SK-N-SH (cell line): ENCODE measurements around the gene ZBTB16. TPM values are rescaled to one million over a fixed set of nuclear protein-coding genes. Genes with fewer than 3 reads are reported as not detected.

ENCODE experiments used
- CTCF ChIA-PET: fragments of 300-600, 350-600 bp; formaldehyde crosslinking; extraction: SDS; loops from one replicate; lab custom pipeline; 2021; lab: Yijun Ruan, JAX
- POLR2A ChIA-PET: fragments of 350-600 bp; sonication (Branson Sonifier 250); formaldehyde crosslinking; extraction: SDS; loops from one replicate; lab custom pipeline; 2020; ENCODE audit warnings: antibody characterized with exemption, inconsistent platforms; lab: Yijun Ruan, JAX
- DNase-seq: peaks from one replicate; pipeline ENCODE4 v3.0.0; 2012
- H2AFZ ChIP-seq: fragments of 200-600 bp; sonication (generic); 2 replicates; pipeline ENCODE4 v1.8.1; 2016; ENCODE audit warnings: antibody characterized with exemption, mild to moderate bottlenecking, low read depth
- H3F3A ChIP-seq: fragments of 200-600 bp; sonication (generic); replicated peaks from 2 replicates; pipeline ENCODE3; 2016; ENCODE audit warnings: antibody characterized with exemption, mild to moderate bottlenecking; ENCODE audit not compliant: insufficient read depth
- H3K27ac ChIP-seq, 2 experiments: fragments of 200-500 bp in 1 of 2; fragments of 200-600 bp in 1 of 2; sonication (Bioruptor generic) in 1 of 2; sonication (generic), shearing (Covaris generic) in 1 of 2; 2 replicates each; pipeline versions ENCODE4 v1.5.1 to v1.6.1; 2014 to 2016; ENCODE audit warnings: low read depth in 2 of 2, inconsistent platforms in 1 of 2, low read length in 1 of 2, mild to moderate bottlenecking in 1 of 2, mixed read lengths in 1 of 2
- H3K27me3 ChIP-seq: fragments of 200-600 bp; sonication (generic), shearing (Covaris generic); 2 replicates; pipeline ENCODE4 v1.6.1; 2016; ENCODE audit warnings: mixed run types; ENCODE audit not compliant: insufficient read depth
- H3K36me3 ChIP-seq, 2 experiments: fragments of 200-500 bp in 1 of 2; fragments of 200-600 bp in 1 of 2; sonication (Bioruptor generic) in 1 of 2; sonication (generic) in 1 of 2; replicated peaks in 1 of 2; 2 replicates each; pipeline versions ENCODE3 to v1.5.1; 2014 to 2016; ENCODE audit warnings: low read length in 1 of 2, mild to moderate bottlenecking in 1 of 2; ENCODE audit not compliant: insufficient read depth in 2 of 2, control insufficient read depth in 1 of 2
- H3K4me1 ChIP-seq, 2 experiments: fragments of 200-500 bp in 1 of 2; fragments of 200-600 bp in 1 of 2; sonication (Bioruptor generic) in 1 of 2; sonication (generic), shearing (Covaris generic) in 1 of 2; 2 replicates each; pipeline versions ENCODE4 v1.5.1 to v1.6.1; 2014 to 2016; ENCODE audit warnings: low read depth in 1 of 2, low read length in 1 of 2, mixed run types in 1 of 2; ENCODE audit not compliant: insufficient read depth in 2 of 2, control insufficient read depth in 1 of 2
- H3K4me2 ChIP-seq: fragments of 200-600 bp; sonication (generic), shearing (Covaris generic); 2 replicates; pipeline ENCODE4 v1.6.1; 2017; ENCODE audit warnings: mixed run types
- H3K4me3 ChIP-seq, 2 experiments: fragments of 200-500 bp in 1 of 2; fragments of 200-600 bp in 1 of 2; sonication (Bioruptor generic) in 1 of 2; sonication (generic), shearing (Covaris generic) in 1 of 2; 2 replicates each; pipeline versions ENCODE4 v1.5.1 to v1.8.1; 2014 to 2016; ENCODE audit warnings: low read depth in 2 of 2, inconsistent platforms in 1 of 2, low read length in 1 of 2, mild to moderate bottlenecking in 1 of 2, mixed read lengths in 1 of 2, moderate library complexity in 1 of 2
- H3K79me2 ChIP-seq: fragments of 200-600 bp; sonication (generic); 2 replicates; pipeline ENCODE4 v1.8.1; 2017; ENCODE audit warnings: mild to moderate bottlenecking; ENCODE audit not compliant: insufficient read depth
- H3K9ac ChIP-seq: fragments of 200-600 bp; sonication (generic); 2 replicates; pipeline ENCODE4 v1.6.1; 2017; ENCODE audit warnings: mixed run types
- H3K9me2 ChIP-seq: fragments of 200-600 bp; sonication (generic); 2 replicates; pipeline ENCODE4 v1.6.1; 2017; ENCODE audit warnings: mixed run types
- H3K9me3 ChIP-seq: fragments of 200-600 bp; sonication (generic); 2 replicates; pipeline ENCODE4 v1.6.1; 2017; ENCODE audit warnings: mixed run types, mild to moderate bottlenecking, moderate library complexity
- H4K20me1 ChIP-seq: fragments of 200-600 bp; sonication (generic); 2 replicates; pipeline ENCODE4 v1.6.1; 2017; ENCODE audit warnings: mild to moderate bottlenecking, mixed run types; ENCODE audit not compliant: insufficient read depth
- EP300 ChIP-seq, 2 experiments: IDR thresholded peaks; 2 replicates each; pipeline versions ENCODE4 v1.4.0 to v1.6.1; 2012; ENCODE audit warnings: borderline replicate concordance in 1 of 2, low read depth in 1 of 2, low read length in 1 of 2
- FOXJ3 ChIP-seq: sonication (generic); formaldehyde crosslinking; IDR thresholded peaks from 2 replicates; pipeline ENCODE4 v1.5.1; 2020; ENCODE audit warnings: mild to moderate bottlenecking, missing genetic modification reagents
- FOXM1 ChIP-seq: IDR thresholded peaks from 2 replicates; pipeline ENCODE4 v1.4.0; 2012; ENCODE audit warnings: low read depth, mild to moderate bottlenecking
- GABPA ChIP-seq: IDR thresholded peaks from 2 replicates; pipeline ENCODE4 v1.4.0; 2012; ENCODE audit warnings: low read depth, mild to moderate bottlenecking
- MEF2A ChIP-seq: IDR thresholded peaks from 2 replicates; pipeline ENCODE4 v1.4.0; 2012; ENCODE audit warnings: low read depth, borderline replicate concordance
- MXI1 ChIP-seq: IDR thresholded peaks from 2 replicates; pipeline ENCODE4 v1.6.1; 2012; ENCODE audit warnings: mild to moderate bottlenecking, low read depth, low read length, improper control_type of control experiment
- NFIC ChIP-seq: IDR thresholded peaks from 2 replicates; pipeline ENCODE4 v1.4.0; 2012; ENCODE audit warnings: borderline replicate concordance
- NRF1 ChIP-seq: IDR thresholded peaks from 2 replicates; pipeline ENCODE4 v1.6.1; 2012; ENCODE audit warnings: low read depth, mild to moderate bottlenecking, low read length
- RCOR1 ChIP-seq: fragments of 150-350 bp; IDR thresholded peaks from 2 replicates; pipeline ENCODE4 v1.6.1; 2017; ENCODE audit warnings: antibody characterized with exemption, low read length
- RFX5 ChIP-seq: IDR thresholded peaks from 2 replicates; pipeline ENCODE4 v1.6.1; 2012; ENCODE audit warnings: mild to moderate bottlenecking, improper control_type of control experiment, low read length
- RXRA ChIP-seq: IDR thresholded peaks from 2 replicates; pipeline ENCODE4 v1.4.0; 2012; ENCODE audit warnings: low read depth, mild to moderate bottlenecking, borderline replicate concordance
- SMC3 ChIP-seq: IDR thresholded peaks from 2 replicates; pipeline ENCODE4 v1.6.1; 2012; ENCODE audit warnings: low read depth, low read length, improper control_type of control experiment
- TCF12 ChIP-seq: IDR thresholded peaks from 2 replicates; pipeline ENCODE4 v1.4.0; 2012
- TEAD4 ChIP-seq: IDR thresholded peaks from 2 replicates; pipeline ENCODE4 v1.4.0; 2012; ENCODE audit warnings: mild to moderate bottlenecking, borderline replicate concordance; ENCODE audit not compliant: insufficient read depth
- WGBS: methylation state at CpG from one replicate; pipeline ENCODE4 v1.1.6; 2017; ENCODE audit warnings: low lambda C conversion rate; 5-methylcytosine and 5-hydroxymethylcytosine counted together
- polyA plus RNA-seq, 3 experiments: library from polyadenylated mRNA; depleted of rRNA; stranded (reverse); fragments of >200 nt; gene quantifications; 2 replicates each; pipeline ENCODE4 v1.2.3, GENCODE V29; 2012
- TF ChIP-seq, protein P1 (sequence below): IDR thresholded peaks from 2 replicates; pipeline ENCODE4 v1.4.0; 2012; ENCODE audit warnings: low read depth, borderline replicate concordance
- TF ChIP-seq, protein P2 (sequence below): fragments of 200-600 bp; sonication (generic); IDR thresholded peaks from 2 replicates; pipeline ENCODE4 v1.6.1; 2017; ENCODE audit warnings: antibody characterized with exemption, mild to moderate bottlenecking, moderate library complexity
- TF ChIP-seq, protein P3 (sequence below): IDR thresholded peaks from 2 replicates; pipeline ENCODE4 v1.4.0; 2012; ENCODE audit warnings: low read depth, borderline replicate concordance

The ZBTB16 gene
- polyA plus RNA-seq, 1 of the 3 experiments (the other 2 are of a cell fraction), result not detected

GRCh38 chr11:114192841-114193389 lies 133.4 kb downstream of the ZBTB16 start:
- Histone ChIP-seq H3K4me2 (no peak overlapping the region), H3K27ac (no peak overlapping the region), H4K20me1 (no peaks in the 10 kb centered on the region), H3K27me3 (no peaks in the 10 kb centered on the region), H3K9me2 (no peaks in the 10 kb centered on the region), H3F3A (no peaks in the 10 kb centered on the region), H3K9me3 (no peaks in the 10 kb centered on the region), H3K79me2 (no peaks in the 10 kb centered on the region), H3K4me1 (no peaks in the 10 kb centered on the region; a peak in 1 of 4 replicates), H2AFZ (no peak overlapping the region), H3K9ac (no peak overlapping the region), H3K4me3 (no peak overlapping the region), H3K36me3 (no peaks in the 10 kb centered on the region)
- TF ChIP-seq FOXJ3 (CRISPR knock-in tag) (no peak), TEAD4 (no peak), MEF2A (no peak), GABPA (no peak), SMC3 (no peak)
- TF ChIP-seq, protein P1, sequence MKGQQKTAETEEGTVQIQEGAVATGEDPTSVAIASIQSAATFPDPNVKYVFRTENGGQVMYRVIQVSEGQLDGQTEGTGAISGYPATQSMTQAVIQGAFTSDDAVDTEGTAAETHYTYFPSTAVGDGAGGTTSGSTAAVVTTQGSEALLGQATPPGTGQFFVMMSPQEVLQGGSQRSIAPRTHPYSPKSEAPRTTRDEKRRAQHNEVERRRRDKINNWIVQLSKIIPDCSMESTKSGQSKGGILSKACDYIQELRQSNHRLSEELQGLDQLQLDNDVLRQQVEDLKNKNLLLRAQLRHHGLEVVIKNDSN, result no peak
- 62% methylated on average over 2 of the region's 4 CpGs for WGBS
- POLR2A ChIA-PET, result no interaction called here
- DNase-seq, result no peak
- CTCF ChIA-PET, result interaction anchor here (0.7 to 2.5 kb wide), 10 partner anchors 8 to 296 kb away, joined by 3 to 17 read pairs (median 4); no protein-coding TSS in a partner anchor

GRCh38 chr11:114193730-114194679 lies 134.5 kb downstream of the ZBTB16 start:
- DNase-seq, result no peak
- no peak overlapping the region for H3K4me3 ChIP-seq
- no peaks in the 10 kb centered on the region for H3K9me2 ChIP-seq
- no peaks in the 10 kb centered on the region for H4K20me1 ChIP-seq
- TF ChIP-seq NFIC, result no peak
- no peak for TF ChIP-seq RXRA
- TF ChIP-seq, protein P2, sequence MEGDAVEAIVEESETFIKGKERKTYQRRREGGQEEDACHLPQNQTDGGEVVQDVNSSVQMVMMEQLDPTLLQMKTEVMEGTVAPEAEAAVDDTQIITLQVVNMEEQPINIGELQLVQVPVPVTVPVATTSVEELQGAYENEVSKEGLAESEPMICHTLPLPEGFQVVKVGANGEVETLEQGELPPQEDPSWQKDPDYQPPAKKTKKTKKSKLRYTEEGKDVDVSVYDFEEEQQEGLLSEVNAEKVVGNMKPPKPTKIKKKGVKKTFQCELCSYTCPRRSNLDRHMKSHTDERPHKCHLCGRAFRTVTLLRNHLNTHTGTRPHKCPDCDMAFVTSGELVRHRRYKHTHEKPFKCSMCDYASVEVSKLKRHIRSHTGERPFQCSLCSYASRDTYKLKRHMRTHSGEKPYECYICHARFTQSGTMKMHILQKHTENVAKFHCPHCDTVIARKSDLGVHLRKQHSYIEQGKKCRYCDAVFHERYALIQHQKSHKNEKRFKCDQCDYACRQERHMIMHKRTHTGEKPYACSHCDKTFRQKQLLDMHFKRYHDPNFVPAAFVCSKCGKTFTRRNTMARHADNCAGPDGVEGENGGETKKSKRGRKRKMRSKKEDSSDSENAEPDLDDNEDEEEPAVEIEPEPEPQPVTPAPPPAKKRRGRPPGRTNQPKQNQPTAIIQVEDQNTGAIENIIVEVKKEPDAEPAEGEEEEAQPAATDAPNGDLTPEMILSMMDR, result no peak
- no peak for TF ChIP-seq FOXJ3 (CRISPR knock-in tag)
- no peak for TF ChIP-seq RCOR1
- TF ChIP-seq, protein P3, sequence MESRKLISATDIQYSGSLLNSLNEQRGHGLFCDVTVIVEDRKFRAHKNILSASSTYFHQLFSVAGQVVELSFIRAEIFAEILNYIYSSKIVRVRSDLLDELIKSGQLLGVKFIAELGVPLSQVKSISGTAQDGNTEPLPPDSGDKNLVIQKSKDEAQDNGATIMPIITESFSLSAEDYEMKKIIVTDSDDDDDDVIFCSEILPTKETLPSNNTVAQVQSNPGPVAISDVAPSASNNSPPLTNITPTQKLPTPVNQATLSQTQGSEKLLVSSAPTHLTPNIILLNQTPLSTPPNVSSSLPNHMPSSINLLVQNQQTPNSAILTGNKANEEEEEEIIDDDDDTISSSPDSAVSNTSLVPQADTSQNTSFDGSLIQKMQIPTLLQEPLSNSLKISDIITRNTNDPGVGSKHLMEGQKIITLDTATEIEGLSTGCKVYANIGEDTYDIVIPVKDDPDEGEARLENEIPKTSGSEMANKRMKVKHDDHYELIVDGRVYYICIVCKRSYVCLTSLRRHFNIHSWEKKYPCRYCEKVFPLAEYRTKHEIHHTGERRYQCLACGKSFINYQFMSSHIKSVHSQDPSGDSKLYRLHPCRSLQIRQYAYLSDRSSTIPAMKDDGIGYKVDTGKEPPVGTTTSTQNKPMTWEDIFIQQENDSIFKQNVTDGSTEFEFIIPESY, result no peak
- TF ChIP-seq RFX5, result no peak
- no peak for TF ChIP-seq EP300 (IDR thresholded peaks at IDR 0.05; ENCODE audit: borderline replicate concordance in 1 of 2, low read depth in 1 of 2, low read length in 1 of 2)
- TF ChIP-seq FOXM1, result no peak
- TF ChIP-seq TCF12, result no peak
- TF ChIP-seq NRF1, result no peak
- no peak for TF ChIP-seq MXI1
- ChIA-PET CTCF (interaction anchor here (1.1 to 2.5 kb wide), 6 partner anchors 10 to 297 kb away, joined by 3 to 17 read pairs (median 4); no protein-coding TSS in a partner anchor), POLR2A (no interaction called here)
- H3F3A ChIP-seq, result no peaks in the 10 kb centered on the region
- H3K9ac ChIP-seq, result no peak overlapping the region
- H3K79me2 ChIP-seq, result no peaks in the 10 kb centered on the region
- H3K9me3 ChIP-seq, result no peaks in the 10 kb centered on the region
- H3K4me1 ChIP-seq, result no peaks in the 10 kb centered on the region; a peak in 1 of 4 replicates
- H3K36me3 ChIP-seq, result no peaks in the 10 kb centered on the region
- no peaks in the 10 kb centered on the region for H3K27me3 ChIP-seq
- no peak overlapping the region for H3K4me2 ChIP-seq
- no peak overlapping the region for H2AFZ ChIP-seq
- 59% methylated on average over 10 of the region's 10 CpGs for WGBS
- no peak overlapping the region for H3K27ac ChIP-seq
